PC-9 (cell line): ENCODE data around the gene SEL1L.

ENCODE experiments used
- EZH2 ChIP-seq: fragments of 200-600 bp; sonication (generic); IDR thresholded peaks from 2 replicates; pipeline ENCODE4 v1.8.0; 2017; ENCODE audit warnings: antibody characterized with exemption, low read depth
- TF ChIP-seq, protein P1 (sequence below): fragments of 200-600 bp; sonication (generic); conservative IDR thresholded peaks from 2 replicates; pipeline ENCODE4 v1.6.1; 2017; ENCODE audit warnings: mixed run types, antibody characterized with exemption, mild to moderate bottlenecking, moderate library complexity

DNA sequence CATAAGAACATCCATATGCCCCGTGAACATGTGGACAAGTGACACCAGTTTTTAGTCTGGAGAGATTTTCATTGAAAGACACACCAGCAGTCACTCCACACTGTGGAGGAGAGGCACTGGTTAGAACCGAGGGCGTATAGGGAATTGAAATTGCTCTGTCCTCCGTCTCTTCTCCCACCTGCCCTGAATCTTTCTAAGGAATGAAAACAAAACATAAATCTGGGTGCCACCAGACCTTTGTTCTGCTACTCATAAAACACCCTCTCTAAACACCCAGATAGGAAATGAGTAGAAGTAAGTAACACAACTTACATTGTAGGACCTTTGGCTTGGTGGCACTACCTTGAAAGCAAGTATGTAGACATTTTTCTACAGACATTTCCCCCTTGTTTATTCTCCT is 96.4 kb downstream of the SEL1L start:
- TF ChIP-seq, protein P1, sequence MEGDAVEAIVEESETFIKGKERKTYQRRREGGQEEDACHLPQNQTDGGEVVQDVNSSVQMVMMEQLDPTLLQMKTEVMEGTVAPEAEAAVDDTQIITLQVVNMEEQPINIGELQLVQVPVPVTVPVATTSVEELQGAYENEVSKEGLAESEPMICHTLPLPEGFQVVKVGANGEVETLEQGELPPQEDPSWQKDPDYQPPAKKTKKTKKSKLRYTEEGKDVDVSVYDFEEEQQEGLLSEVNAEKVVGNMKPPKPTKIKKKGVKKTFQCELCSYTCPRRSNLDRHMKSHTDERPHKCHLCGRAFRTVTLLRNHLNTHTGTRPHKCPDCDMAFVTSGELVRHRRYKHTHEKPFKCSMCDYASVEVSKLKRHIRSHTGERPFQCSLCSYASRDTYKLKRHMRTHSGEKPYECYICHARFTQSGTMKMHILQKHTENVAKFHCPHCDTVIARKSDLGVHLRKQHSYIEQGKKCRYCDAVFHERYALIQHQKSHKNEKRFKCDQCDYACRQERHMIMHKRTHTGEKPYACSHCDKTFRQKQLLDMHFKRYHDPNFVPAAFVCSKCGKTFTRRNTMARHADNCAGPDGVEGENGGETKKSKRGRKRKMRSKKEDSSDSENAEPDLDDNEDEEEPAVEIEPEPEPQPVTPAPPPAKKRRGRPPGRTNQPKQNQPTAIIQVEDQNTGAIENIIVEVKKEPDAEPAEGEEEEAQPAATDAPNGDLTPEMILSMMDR: no peak
- no peak for TF ChIP-seq EZH2
